WTC11 (cell line): ENCODE measurements around the gene NCKAP5. TPM values are rescaled to one million over a fixed set of nuclear protein-coding genes. Genes with fewer than 3 reads are reported as not detected.

Experiments used
- ATAC-seq: fragments of 200-7000 bp; cut with Tn5 transposase; 2 replicates; pipeline ENCODE4 v1.10.0; 2021; ENCODE audit warnings: mild to moderate bottlenecking, moderate library complexity
- CTCF ChIA-PET: fragments of 300-600 bp; sonication (Branson Sonifier 250); formaldehyde crosslinking; loops from one replicate; lab custom pipeline; 2021; ENCODE audit warnings: antibody characterized with exemption; lab: Charles Lee
- POLR2A ChIA-PET: fragments of 350-600 bp; sonication (Branson Sonifier 250); formaldehyde crosslinking; loops from one replicate; lab custom pipeline; 2021; ENCODE audit warnings: antibody characterized with exemption; lab: Charles Lee
- DNase-seq: peaks from one replicate; pipeline ENCODE4 v3.0.0; 2021; ENCODE audit warnings: low spot score
- H3K27ac Mint-ChIP-seq: 2 replicates; pipeline ENCODE4 v1.8.0; 2021; ENCODE audit warnings: mixed read lengths
- H3K27me3 Mint-ChIP-seq: 2 replicates; pipeline ENCODE4 v1.8.0; 2021; ENCODE audit warnings: low read depth, mild to moderate bottlenecking, moderate library complexity, mixed read lengths
- H3K36me3 Mint-ChIP-seq: 2 replicates; pipeline ENCODE4 v1.8.0; 2021; ENCODE audit warnings: mixed read lengths
- H3K4me1 Mint-ChIP-seq: 2 replicates; pipeline ENCODE4 v1.8.0; 2022; ENCODE audit warnings: mixed read lengths
- H3K4me3 Mint-ChIP-seq: 2 replicates; pipeline ENCODE4 v1.8.0; 2021; ENCODE audit warnings: mild to moderate bottlenecking, moderate library complexity, mixed read lengths
- H3K9me3 Mint-ChIP-seq: 2 replicates; pipeline ENCODE4 v1.8.0; 2021; ENCODE audit warnings: mixed read lengths
- ATF1 ChIP-seq: sonication (generic); formaldehyde crosslinking; IDR thresholded peaks from 2 replicates; pipeline ENCODE4 v1.8.1; 2023; ENCODE audit warnings: mild to moderate bottlenecking, moderate library complexity, missing genetic modification reagents
- ATF6 ChIP-seq: sonication (generic); formaldehyde crosslinking; IDR thresholded peaks from 2 replicates; pipeline ENCODE4 v1.8.1; 2023; ENCODE audit warnings: mild to moderate bottlenecking, missing genetic modification reagents
- E2F5 ChIP-seq: sonication (generic); formaldehyde crosslinking; IDR thresholded peaks from 2 replicates; pipeline ENCODE4 v1.8.1; 2022; ENCODE audit warnings: mild to moderate bottlenecking, moderate library complexity, missing genetic modification reagents
- FOXP1 ChIP-seq: sonication (generic); formaldehyde crosslinking; IDR thresholded peaks from 2 replicates; pipeline ENCODE4 v1.8.0; 2022; ENCODE audit warnings: missing genetic modification reagents, mild to moderate bottlenecking, moderate library complexity, borderline replicate concordance
- IRF1 ChIP-seq: sonication (generic); formaldehyde crosslinking; IDR thresholded peaks from 2 replicates; pipeline ENCODE4 v1.8.0; 2023; ENCODE audit warnings: missing genetic modification reagents
- MLX ChIP-seq: sonication (generic); formaldehyde crosslinking; IDR thresholded peaks from 2 replicates; pipeline ENCODE4 v1.8.1; 2023; ENCODE audit warnings: mild to moderate bottlenecking, missing genetic modification reagents, moderate library complexity
- MYBL2 ChIP-seq: sonication (generic); formaldehyde crosslinking; IDR thresholded peaks from 2 replicates; pipeline ENCODE4 v1.8.1; 2023; ENCODE audit warnings: mild to moderate bottlenecking, moderate library complexity, missing genetic modification reagents
- NR3C1 ChIP-seq: sonication (generic); formaldehyde crosslinking; conservative IDR thresholded peaks from 2 replicates; pipeline ENCODE4 v1.8.1; 2023; ENCODE audit warnings: low read depth, mild to moderate bottlenecking, missing genetic modification reagents
- PRRX2 ChIP-seq: fragments of 250-450 bp; sonication (Bioruptor Pico); IDR thresholded peaks from 2 replicates; pipeline ENCODE4 v1.8.0; 2021; ENCODE audit warnings: mild to moderate bottlenecking
- SP1 ChIP-seq: sonication (generic); formaldehyde crosslinking; conservative IDR thresholded peaks from 2 replicates; pipeline ENCODE4 v1.8.1; 2022; ENCODE audit warnings: missing genetic modification reagents
- TEAD4 ChIP-seq: sonication (generic); formaldehyde crosslinking; IDR thresholded peaks from 2 replicates; pipeline ENCODE4 v1.8.0; 2022; ENCODE audit warnings: mild to moderate bottlenecking, missing genetic modification reagents
- ZNF121 ChIP-seq: sonication (generic); formaldehyde crosslinking; IDR thresholded peaks from 2 replicates; pipeline ENCODE4 v1.8.0; 2023; ENCODE audit warnings: missing genetic modification reagents
- ZNF263 ChIP-seq: sonication (generic); formaldehyde crosslinking; IDR thresholded peaks from 2 replicates; pipeline ENCODE4 v1.8.1; 2022; ENCODE audit warnings: low read depth, mild to moderate bottlenecking, moderate library complexity, missing genetic modification reagents
- ZNF281 ChIP-seq: sonication (generic); formaldehyde crosslinking; IDR thresholded peaks from 2 replicates; pipeline ENCODE4 v1.8.0; 2023; ENCODE audit warnings: mild to moderate bottlenecking, missing genetic modification reagents
- ZNF396 ChIP-seq: fragments of 250-450 bp; sonication (Bioruptor Pico); IDR thresholded peaks from 2 replicates; pipeline ENCODE4 v1.8.0; 2021; ENCODE audit warnings: mild to moderate bottlenecking, moderate library complexity, borderline replicate concordance
- ZNF671 ChIP-seq: fragments of 250-450 bp; sonication (Bioruptor Pico); IDR thresholded peaks from 2 replicates; pipeline ENCODE4 v1.8.0; 2021; ENCODE audit warnings: mild to moderate bottlenecking
- total RNA-seq: library from RNA; stranded (reverse); gene quantifications from 3 replicates; pipeline ENCODE4 v1.2.3, GENCODE V29; 2021
- TF ChIP-seq, protein P1 (sequence below): sonication (generic); formaldehyde crosslinking; IDR thresholded peaks from 2 replicates; pipeline ENCODE4 v1.8.0; 2022; ENCODE audit warnings: mild to moderate bottlenecking, missing genetic modification reagents
- TF ChIP-seq, protein P2 (sequence below): sonication (generic); formaldehyde crosslinking; IDR thresholded peaks from 2 replicates; pipeline ENCODE4 v1.8.1; 2023; ENCODE audit warnings: mild to moderate bottlenecking, moderate library complexity, missing genetic modification reagents

Gene NCKAP5
- total RNA-seq, 1 experiment from 2014 or later = 0.55 TPM

DNA sequence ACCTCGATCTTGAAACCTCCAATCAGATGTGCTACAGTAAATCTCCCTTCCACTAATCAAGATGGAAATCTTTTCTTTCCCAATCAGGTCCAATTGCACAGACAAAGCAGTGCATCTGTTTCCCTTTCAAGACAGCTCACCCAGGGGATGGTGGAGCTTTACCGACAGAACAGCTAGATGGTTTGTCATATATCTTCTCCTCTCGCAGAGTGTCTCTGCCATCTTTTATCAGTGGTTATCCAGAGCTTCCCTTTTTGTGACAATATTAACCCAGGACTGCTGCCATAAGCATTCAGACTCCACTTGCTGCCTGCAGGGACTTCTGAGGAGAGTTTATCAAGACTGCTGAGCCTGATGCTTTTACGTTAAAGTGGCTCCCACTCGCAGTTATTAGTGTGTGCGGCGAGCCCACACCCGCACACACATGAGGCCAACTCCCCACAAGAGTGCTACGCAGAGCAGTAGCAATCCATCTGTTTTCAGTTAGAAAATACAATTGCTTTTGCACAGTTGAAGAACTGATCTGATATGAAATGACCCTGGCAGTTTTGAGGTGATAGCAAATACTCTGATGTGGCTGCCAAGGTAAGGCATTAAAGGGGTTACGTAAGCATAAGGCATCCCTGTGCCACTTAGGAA, 398.9 kb downstream of the NCKAP5 start (continued):
- TF ChIP-seq PRRX2 (CRISPR knock-in tag) (no peak), ATF1 (CRISPR knock-in tag) (no peak), IRF1 (CRISPR knock-in tag) (no peak), E2F5 (no peak), MYBL2 (CRISPR knock-in tag) (no peak), NR3C1 (no peak), ATF6 (CRISPR knock-in tag) (no peak)
- TF ChIP-seq, protein P1, sequence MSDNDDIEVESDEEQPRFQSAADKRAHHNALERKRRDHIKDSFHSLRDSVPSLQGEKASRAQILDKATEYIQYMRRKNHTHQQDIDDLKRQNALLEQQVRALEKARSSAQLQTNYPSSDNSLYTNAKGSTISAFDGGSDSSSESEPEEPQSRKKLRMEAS (CRISPR knock-in tag) = no peak
- TF ChIP-seq, all 79 proteins: peak for 0

DNA sequence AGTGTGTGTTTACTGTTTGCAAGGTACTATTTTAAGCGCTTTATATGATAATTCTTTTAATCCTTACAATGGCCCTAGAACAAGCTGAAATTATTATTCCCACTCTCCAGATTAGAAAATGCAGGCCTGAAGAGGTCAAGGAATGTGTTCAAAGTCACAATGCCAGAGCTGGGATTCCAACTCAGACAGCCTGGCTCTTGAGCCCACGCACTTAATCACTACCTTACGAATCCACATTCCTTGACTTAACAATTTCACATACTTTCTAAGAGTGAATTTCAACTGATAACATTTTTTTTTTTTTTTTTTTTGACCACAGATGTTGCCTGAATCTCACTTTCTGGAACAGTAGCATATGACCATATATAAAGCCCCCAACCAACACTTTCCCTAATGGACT, 400.3 kb downstream of the NCKAP5 start:
- ATAC-seq = no peak
- DNase-seq = no peak
- H3K9me3 Mint-ChIP-seq = no peaks in the 10 kb centered on the region
- no peak overlapping the region for H3K4me3 Mint-ChIP-seq
- ChIA-PET POLR2A (no interaction called here), CTCF (interaction anchor here (1.0 to 1.1 kb wide), 2 partner anchors 620 to 900 kb away, joined by 3 to 4 read pairs; no protein-coding TSS in a partner anchor)
- TF ChIP-seq ZNF396 (CRISPR knock-in tag) (no peak), MLX (CRISPR knock-in tag) (no peak), ZNF121 (no peak), TEAD4 (CRISPR knock-in tag) (no peak), ZNF263 (CRISPR knock-in tag) (no peak), ZNF671 (CRISPR knock-in tag) (no peak), ZNF281 (CRISPR knock-in tag) (no peak), NR3C1 (no peak), SP1 (CRISPR knock-in tag) (no peak), FOXP1 (CRISPR knock-in tag) (no peak)
- TF ChIP-seq, protein P2, sequence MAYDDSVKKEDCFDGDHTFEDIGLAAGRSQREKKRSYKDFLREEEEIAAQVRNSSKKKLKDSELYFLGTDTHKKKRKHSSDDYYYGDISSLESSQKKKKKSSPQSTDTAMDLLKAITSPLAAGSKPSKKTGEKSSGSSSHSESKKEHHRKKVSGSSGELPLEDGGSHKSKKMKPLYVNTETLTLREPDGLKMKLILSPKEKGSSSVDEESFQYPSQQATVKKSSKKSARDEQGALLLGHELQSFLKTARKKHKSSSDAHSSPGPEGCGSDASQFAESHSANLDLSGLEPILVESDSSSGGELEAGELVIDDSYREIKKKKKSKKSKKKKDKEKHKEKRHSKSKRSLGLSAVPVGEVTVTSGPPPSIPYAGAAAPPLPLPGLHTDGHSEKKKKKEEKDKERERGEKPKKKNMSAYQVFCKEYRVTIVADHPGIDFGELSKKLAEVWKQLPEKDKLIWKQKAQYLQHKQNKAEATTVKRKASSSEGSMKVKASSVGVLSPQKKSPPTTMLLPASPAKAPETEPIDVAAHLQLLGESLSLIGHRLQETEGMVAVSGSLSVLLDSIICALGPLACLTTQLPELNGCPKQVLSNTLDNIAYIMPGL (CRISPR knock-in tag) = no peak
- 0 out of 2 replicates have a peak, but pooled peaks cover 3% of the 10 kb centered on the region for H3K27me3 Mint-ChIP-seq
- H3K27ac Mint-ChIP-seq = no peak overlapping the region
- no peaks in the 10 kb centered on the region for H3K4me1 Mint-ChIP-seq
- no peaks in the 10 kb centered on the region for H3K36me3 Mint-ChIP-seq
